ENCODE results near the gene TTPAL.
A peak's percentile ranks its signal among the peaks of the same experiment; 100 is the strongest.

The TTPAL gene

DNA sequence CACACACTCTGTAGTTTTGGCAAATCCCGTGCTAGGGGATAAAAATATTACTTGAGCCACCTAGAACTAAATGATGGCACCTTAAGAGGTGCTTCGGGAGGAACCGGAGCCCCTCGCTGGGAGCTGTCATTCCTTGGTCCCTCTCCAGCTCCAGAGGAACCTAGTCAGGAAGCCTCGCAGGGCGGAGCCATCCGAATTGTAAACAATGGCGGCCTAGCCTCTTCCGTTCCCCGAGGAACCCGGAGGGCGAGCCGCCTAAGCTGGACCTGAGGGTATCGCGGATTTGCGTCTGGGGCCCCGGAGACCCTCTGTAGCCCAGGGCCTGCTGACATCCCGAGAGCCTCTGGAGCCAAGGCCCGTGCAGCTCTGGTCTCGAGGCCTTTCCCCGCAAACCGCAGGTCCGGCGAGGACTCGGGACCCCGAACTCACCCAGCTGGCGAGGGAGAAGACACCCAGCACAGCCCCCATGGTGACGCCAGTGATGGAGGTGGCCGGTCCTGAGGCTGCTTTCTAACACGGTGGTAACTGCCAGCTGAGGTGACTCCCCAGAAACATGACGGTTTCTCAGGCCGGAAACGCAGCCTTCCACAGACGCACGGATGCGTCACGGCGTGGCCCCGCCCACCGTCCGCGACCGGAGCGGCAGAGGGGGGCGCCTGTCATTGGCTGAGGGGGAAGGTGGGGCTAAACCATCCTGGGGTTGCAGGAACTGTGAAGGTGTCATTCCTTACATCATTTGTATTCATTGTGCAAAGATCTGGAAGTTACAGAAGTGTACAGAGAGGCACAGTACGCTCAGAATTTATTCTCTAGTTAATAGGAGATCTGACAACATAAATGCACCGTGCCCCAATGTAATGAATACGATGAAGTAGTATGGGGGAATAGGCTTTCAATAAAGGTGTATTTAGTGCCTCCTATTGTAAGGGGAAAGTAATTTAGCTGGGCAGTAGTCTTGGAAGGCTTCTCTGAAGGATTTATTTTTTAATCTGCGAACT, 46.1 kb downstream of the TTPAL start, which contains the start of gene SERINC3 (continued):
- TF ChIP-seq, protein P1, sequence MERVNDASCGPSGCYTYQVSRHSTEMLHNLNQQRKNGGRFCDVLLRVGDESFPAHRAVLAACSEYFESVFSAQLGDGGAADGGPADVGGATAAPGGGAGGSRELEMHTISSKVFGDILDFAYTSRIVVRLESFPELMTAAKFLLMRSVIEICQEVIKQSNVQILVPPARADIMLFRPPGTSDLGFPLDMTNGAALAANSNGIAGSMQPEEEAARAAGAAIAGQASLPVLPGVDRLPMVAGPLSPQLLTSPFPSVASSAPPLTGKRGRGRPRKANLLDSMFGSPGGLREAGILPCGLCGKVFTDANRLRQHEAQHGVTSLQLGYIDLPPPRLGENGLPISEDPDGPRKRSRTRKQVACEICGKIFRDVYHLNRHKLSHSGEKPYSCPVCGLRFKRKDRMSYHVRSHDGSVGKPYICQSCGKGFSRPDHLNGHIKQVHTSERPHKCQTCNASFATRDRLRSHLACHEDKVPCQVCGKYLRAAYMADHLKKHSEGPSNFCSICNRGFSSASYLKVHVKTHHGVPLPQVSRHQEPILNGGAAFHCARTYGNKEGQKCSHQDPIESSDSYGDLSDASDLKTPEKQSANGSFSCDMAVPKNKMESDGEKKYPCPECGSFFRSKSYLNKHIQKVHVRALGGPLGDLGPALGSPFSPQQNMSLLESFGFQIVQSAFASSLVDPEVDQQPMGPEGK (tag by site-specific recombination; IDR thresholded peaks at IDR 0.05) = peak; percentile 84
- no peak for TF ChIP-seq ZNF23 (tag by site-specific recombination; IDR thresholded peaks at IDR 0.05; ENCODE audit: borderline replicate concordance)
- TF ChIP-seq SALL2 (tag by site-specific recombination; IDR thresholded peaks at IDR 0.05; ENCODE audit: borderline replicate concordance) = no peak
- TF ChIP-seq, protein P2, sequence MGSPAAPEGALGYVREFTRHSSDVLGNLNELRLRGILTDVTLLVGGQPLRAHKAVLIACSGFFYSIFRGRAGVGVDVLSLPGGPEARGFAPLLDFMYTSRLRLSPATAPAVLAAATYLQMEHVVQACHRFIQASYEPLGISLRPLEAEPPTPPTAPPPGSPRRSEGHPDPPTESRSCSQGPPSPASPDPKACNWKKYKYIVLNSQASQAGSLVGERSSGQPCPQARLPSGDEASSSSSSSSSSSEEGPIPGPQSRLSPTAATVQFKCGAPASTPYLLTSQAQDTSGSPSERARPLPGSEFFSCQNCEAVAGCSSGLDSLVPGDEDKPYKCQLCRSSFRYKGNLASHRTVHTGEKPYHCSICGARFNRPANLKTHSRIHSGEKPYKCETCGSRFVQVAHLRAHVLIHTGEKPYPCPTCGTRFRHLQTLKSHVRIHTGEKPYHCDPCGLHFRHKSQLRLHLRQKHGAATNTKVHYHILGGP (tag by site-specific recombination; IDR thresholded peaks at IDR 0.05) = no peak
- TF ChIP-seq ZNF133 (tag by site-specific recombination; IDR thresholded peaks at IDR 0.05) = no peak
- no peak for TF ChIP-seq ZNF555 (tag by site-specific recombination; conservative IDR thresholded peaks at IDR 0.05)
- TF ChIP-seq ZNF501 (tag by site-specific recombination; IDR thresholded peaks at IDR 0.05) = peak; percentile 39; the same call in 1 of the 2 replicates
- TF ChIP-seq, protein P3, sequence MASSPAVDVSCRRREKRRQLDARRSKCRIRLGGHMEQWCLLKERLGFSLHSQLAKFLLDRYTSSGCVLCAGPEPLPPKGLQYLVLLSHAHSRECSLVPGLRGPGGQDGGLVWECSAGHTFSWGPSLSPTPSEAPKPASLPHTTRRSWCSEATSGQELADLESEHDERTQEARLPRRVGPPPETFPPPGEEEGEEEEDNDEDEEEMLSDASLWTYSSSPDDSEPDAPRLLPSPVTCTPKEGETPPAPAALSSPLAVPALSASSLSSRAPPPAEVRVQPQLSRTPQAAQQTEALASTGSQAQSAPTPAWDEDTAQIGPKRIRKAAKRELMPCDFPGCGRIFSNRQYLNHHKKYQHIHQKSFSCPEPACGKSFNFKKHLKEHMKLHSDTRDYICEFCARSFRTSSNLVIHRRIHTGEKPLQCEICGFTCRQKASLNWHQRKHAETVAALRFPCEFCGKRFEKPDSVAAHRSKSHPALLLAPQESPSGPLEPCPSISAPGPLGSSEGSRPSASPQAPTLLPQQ (tag by site-specific recombination; IDR thresholded peaks at IDR 0.05) = peak; percentile 54
- TF ChIP-seq ZNF560 (tag by site-specific recombination; IDR thresholded peaks at IDR 0.05; ENCODE audit: borderline replicate concordance) = no peak
- TF ChIP-seq YY2 (tag by site-specific recombination; IDR thresholded peaks at IDR 0.05) = peak; percentile 81; the same call in 1 of the 2 replicates
- no peak for TF ChIP-seq ZNF529 (tag by site-specific recombination; IDR thresholded peaks at IDR 0.05; ENCODE audit: insufficient replicate concordance)
- TF ChIP-seq ZFP69B (tag by site-specific recombination; IDR thresholded peaks at IDR 0.05) = peak; percentile 41; the same call in 1 of the 2 replicates
- TF ChIP-seq ZNF549 (tag by site-specific recombination; IDR thresholded peaks at IDR 0.05) = no peak
- TF ChIP-seq ZNF335 (tag by site-specific recombination; conservative IDR thresholded peaks at IDR 0.05) = peak; percentile 98
- no peak for TF ChIP-seq ZNF658 (tag by site-specific recombination; IDR thresholded peaks at IDR 0.05)
- TF ChIP-seq ZNF664 (tag by site-specific recombination; IDR thresholded peaks at IDR 0.05) = no peak
- TF ChIP-seq, protein P4, sequence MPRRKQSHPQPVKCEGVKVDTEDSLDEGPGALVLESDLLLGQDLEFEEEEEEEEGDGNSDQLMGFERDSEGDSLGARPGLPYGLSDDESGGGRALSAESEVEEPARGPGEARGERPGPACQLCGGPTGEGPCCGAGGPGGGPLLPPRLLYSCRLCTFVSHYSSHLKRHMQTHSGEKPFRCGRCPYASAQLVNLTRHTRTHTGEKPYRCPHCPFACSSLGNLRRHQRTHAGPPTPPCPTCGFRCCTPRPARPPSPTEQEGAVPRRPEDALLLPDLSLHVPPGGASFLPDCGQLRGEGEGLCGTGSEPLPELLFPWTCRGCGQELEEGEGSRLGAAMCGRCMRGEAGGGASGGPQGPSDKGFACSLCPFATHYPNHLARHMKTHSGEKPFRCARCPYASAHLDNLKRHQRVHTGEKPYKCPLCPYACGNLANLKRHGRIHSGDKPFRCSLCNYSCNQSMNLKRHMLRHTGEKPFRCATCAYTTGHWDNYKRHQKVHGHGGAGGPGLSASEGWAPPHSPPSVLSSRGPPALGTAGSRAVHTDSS (tag by site-specific recombination; IDR thresholded peaks at IDR 0.05) = no peak
- no peak for TF ChIP-seq ZNF514 (tag by site-specific recombination; IDR thresholded peaks at IDR 0.05)
- no peak for TF ChIP-seq TCF7L2 (IDR thresholded peaks at IDR 0.05; ENCODE audit: borderline replicate concordance, low read depth, low read length)
- TF ChIP-seq, protein P5, sequence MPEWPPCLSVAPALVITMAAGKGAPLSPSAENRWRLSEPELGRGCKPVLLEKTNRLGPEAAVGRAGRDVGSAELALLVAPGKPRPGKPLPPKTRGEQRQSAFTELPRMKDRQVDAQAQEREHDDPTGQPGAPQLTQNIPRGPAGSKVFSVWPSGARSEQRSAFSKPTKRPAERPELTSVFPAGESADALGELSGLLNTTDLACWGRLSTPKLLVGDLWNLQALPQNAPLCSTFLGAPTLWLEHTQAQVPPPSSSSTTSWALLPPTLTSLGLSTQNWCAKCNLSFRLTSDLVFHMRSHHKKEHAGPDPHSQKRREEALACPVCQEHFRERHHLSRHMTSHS (tag by site-specific recombination; IDR thresholded peaks at IDR 0.05) = no peak
- TF ChIP-seq, protein P6, sequence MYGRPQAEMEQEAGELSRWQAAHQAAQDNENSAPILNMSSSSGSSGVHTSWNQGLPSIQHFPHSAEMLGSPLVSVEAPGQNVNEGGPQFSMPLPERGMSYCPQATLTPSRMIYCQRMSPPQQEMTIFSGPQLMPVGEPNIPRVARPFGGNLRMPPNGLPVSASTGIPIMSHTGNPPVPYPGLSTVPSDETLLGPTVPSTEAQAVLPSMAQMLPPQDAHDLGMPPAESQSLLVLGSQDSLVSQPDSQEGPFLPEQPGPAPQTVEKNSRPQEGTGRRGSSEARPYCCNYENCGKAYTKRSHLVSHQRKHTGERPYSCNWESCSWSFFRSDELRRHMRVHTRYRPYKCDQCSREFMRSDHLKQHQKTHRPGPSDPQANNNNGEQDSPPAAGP (tag by site-specific recombination; IDR thresholded peaks at IDR 0.05) = peak; percentile 62; the same call in 1 of the 2 replicates
- TF ChIP-seq, protein P7, sequence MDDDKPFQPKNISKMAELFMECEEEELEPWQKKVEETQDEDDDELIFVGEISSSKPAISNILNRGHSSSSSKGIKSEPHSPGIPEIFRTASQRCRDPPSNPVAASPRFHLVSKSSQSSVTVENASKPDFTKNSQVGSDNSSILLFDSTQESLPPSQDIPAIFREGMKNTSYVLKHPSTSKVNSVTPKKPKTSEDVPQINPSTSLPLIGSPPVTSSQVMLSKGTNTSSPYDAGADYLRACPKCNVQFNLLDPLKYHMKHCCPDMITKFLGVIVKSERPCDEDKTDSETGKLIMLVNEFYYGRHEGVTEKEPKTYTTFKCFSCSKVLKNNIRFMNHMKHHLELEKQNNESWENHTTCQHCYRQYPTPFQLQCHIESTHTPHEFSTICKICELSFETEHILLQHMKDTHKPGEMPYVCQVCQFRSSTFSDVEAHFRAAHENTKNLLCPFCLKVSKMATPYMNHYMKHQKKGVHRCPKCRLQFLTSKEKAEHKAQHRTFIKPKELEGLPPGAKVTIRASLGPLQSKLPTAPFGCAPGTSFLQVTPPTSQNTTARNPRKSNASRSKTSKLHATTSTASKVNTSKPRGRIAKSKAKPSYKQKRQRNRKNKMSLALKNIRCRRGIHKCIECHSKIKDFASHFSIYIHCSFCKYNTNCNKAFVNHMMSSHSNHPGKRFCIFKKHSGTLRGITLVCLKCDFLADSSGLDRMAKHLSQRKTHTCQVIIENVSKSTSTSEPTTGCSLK (tag by site-specific recombination; IDR thresholded peaks at IDR 0.05) = no peak
- no peak for TF ChIP-seq ZNF214 (tag by site-specific recombination; IDR thresholded peaks at IDR 0.05; ENCODE audit: borderline replicate concordance)
- TF ChIP-seq ZEB2 (tag by site-specific recombination; IDR thresholded peaks at IDR 0.05) = peak; percentile 66; the same call in 1 of the 2 replicates
- TF ChIP-seq ZNF629 (tag by site-specific recombination; IDR thresholded peaks at IDR 0.05) = peak; percentile 99
- TF ChIP-seq ZNF211 (tag by site-specific recombination; IDR thresholded peaks at IDR 0.05; ENCODE audit: low read depth) = no peak
